LNCaP clone FGC (cell line): Measurements from ENCODE around the gene GLS2.
"Not testable (repeated sequence)": the region's sequence is repeated elsewhere in the genome, so short reads cannot be mapped to it uniquely, and the experiment has no call there.

ENCODE experiments used
- DNase-seq: peaks from one replicate; pipeline ENCODE4 v3.0.0-alpha.2; 2011; ENCODE audit warnings: low read depth
- H3K4me3 ChIP-seq: 2 replicates; pipeline ENCODE4 v1.5.1; 2011; ENCODE audit warnings: mild to moderate bottlenecking, low read depth, low read length, control low read depth
- TF ChIP-seq, protein P1 (sequence below): IDR thresholded peaks from 2 replicates; pipeline ENCODE4 v1.5.1; 2012; ENCODE audit warnings: mild to moderate bottlenecking; ENCODE audit not compliant: control insufficient read depth, insufficient read depth; ENCODE audit errors: extremely low read depth

The GLS2 gene

DNA sequence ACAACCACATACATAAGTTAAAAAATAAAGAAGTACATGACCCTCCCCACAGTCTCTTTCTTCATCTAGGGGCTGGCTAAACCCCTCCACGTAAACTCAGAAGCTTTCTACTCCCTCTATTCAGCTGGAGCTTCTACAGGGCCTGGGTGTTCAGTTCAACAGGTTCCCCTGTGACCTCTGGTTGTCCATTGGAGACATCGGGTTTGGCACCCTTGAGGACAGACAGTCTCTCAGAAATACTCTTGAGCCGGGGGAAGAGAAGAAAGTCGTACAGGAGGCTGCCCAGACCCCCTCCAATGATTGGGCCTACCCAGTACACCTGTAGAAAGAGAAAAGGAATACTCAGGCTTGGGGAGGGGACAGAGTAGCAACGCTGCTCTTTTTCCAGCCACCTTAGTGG, 36.8 kb downstream of the GLS2 start:
- TF ChIP-seq, protein P1, sequence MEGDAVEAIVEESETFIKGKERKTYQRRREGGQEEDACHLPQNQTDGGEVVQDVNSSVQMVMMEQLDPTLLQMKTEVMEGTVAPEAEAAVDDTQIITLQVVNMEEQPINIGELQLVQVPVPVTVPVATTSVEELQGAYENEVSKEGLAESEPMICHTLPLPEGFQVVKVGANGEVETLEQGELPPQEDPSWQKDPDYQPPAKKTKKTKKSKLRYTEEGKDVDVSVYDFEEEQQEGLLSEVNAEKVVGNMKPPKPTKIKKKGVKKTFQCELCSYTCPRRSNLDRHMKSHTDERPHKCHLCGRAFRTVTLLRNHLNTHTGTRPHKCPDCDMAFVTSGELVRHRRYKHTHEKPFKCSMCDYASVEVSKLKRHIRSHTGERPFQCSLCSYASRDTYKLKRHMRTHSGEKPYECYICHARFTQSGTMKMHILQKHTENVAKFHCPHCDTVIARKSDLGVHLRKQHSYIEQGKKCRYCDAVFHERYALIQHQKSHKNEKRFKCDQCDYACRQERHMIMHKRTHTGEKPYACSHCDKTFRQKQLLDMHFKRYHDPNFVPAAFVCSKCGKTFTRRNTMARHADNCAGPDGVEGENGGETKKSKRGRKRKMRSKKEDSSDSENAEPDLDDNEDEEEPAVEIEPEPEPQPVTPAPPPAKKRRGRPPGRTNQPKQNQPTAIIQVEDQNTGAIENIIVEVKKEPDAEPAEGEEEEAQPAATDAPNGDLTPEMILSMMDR: no peak
- no peak for DNase-seq
- no peak overlapping the region for H3K4me3 ChIP-seq

DNA sequence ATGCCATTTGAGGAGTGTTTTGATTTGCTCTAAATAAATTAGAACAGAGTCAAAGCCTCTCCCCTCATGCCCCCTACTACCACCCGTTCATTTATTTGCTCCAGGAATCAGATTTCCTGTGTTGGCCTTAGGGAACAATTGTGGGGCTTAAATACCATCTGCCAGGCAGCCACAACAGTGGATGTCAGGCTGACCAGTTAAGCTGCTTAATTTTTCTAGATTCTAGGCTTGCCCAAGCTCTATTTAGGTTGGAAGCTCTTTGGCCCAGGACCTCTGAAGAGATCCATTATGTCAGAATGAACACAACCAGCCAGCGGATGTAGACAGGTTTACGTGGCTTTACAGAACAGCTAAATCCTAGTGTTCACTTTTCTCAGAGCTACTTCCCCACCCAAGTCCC, 37.7 kb downstream of the GLS2 start:
- no peak overlapping the region for H3K4me3 ChIP-seq
- TF ChIP-seq, protein P1: no peak
- no peak for DNase-seq

DNA sequence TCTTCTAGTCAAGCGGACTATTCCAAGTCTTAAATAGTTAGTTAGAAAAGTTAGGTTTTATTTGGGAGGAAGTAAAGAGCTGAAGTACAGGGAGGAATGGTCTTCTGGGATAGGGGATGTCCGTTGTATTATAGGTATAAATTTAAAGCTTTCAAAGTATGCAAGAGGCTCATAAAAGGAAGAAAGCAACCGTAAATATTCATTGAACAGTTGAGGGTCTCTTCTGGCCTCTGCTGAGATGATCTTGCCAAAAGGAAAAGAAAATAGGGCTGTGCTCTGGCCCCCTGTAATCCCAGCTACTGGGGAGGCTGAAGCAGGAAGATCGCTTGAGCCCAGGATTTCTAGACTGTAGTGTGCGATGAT, 38.4 kb downstream of the GLS2 start:
- no peak for DNase-seq
- TF ChIP-seq, protein P1: no peak

DNA sequence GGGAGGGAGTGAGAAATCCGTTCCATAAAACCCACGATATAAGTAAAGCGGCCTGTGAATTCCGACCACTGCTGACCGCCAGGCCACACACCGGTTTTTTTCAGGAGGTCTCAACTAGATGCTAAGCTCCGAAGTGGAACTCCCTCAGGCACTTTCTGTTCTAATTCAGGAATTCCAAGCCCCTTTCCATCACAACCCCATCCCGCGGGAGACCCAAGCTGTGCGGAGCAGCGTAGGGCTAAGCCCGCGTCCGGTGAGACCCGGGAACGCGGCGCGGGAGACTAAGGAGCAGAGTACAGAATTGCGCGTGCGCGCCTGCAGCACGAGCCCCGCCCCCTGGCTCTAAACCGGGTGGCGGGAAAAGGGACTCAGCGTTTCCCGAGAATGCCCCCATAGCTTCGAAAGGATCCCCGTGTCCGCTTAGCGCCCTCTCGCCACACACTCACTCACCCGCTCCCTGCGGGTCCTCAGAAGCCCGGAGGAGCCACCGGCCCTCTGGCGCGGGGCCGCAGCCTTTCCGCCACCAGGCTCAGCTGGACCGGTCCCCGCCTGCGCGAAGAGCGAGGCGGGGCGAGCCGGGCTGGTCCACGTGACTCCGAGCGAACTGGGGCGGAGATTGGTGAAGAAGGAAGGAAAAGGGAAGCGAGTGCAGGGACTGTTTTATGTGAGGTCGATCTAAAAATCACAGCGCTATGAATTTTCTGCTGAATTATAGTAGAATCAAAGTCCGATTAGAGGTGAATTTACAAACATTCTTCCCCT, 38.9 kb downstream of the GLS2 start, which contains the start of gene TIMELESS:
Gene TIMELESS (minus strand): TSS at position 567 of the 762 bp plus-strand sequence. CDS start 15,256 bp downstream, outside the sequence.
- peak within 1 kb of the TSS; percentile 58 for H3K4me3 ChIP-seq
- TF ChIP-seq, protein P1: no peak
- peak; percentile 54 for DNase-seq

More for the DNA sequence above, 38.4 kb downstream of the GLS2 start:
- peak overlapping the region; percentile 58 for H3K4me3 ChIP-seq

DNA sequence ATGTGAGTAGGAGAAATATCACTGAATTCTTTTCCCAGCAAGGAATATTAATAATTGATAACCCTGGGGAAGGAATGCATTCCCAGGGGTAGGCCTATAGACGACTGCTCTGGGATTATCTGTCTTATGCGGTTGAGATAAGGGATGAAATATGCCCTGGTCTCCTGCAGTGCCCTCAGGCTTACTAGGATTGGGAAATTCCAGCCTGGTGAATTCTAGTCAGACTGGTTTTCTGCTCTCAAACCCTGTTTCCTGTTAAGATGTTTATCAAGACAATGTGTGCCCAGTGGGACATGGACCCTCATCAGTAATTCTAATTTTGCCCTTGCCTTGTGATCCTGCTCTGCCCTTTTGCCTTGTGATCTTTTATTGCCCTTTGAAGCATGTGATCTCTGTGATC, 44.8 kb downstream of the GLS2 start:
- DNase-seq: peak; percentile 6

DNA sequence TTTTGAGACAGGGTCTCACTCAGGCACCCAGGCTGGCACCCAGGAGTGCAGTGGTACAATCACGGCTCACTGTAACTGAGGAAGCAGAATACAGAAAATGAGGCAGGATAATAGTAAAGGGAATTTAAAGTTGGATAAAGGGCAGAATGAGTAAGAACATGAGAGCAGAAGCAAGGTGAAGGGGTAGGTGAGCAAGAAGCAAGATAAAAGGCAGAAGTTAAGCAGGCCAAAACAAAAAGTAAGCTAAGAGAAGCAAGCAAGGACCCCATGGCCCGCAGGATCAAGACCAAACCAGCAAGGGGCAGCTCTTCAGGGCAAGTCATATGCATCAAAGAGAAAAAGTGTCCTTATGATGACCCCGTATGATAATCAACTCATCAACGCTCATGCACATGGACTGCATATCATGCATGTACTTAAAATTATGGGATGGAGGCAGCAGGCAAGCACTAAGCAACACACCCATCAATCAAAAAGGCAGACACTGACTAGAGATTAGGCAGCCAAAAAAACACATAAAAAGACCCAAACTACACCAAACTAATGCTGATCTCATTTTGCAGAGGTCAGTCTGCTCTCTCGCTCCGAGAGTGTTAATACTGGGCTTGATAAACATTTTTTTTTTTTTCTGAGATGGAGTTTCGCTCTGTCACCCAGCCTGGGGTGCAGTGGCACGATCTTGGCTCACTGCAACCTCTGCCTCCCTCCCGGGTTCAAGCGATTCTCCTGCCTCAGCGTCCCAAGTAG, 50.4 kb downstream of the GLS2 start:
- no peak overlapping the region for H3K4me3 ChIP-seq
- no peak for DNase-seq
- TF ChIP-seq, protein P1: no peak

More for the DNA sequence above, 44.8 kb downstream of the GLS2 start:
- H3K4me3 ChIP-seq: not testable (repeated sequence)

DNA sequence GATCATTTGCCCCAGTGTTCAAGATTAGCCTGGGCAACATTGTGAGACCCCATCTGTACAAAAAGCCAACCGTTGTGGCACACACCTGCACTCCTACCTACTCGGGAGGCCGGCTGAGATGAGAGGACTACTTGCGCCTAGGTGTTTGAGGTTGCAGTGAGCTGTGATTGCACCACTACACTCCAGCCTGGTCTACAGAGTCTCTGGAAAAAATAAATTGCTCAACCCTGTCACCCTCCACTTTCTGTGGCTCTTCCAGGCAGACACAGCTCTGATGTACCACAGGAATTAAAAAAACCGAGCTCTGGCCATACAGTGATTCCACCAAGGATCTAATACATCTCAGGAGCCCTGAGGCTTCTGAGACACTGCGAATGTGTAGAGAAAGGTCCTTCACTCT, 53.1 kb downstream of the GLS2 start:
- no peak overlapping the region for H3K4me3 ChIP-seq
- no peak for DNase-seq
- TF ChIP-seq, protein P1: no peak
